PC-9 (cell line): Measurements from ENCODE around the gene CNPY3. TPM values are rescaled to one million over a fixed set of nuclear protein-coding genes. Genes with fewer than 3 reads are reported as not detected.

Experiments
- BruUV-seq: library from RNA; stranded (reverse); fragments of 400-500 nt; replicated peaks from 2 replicates; lab custom pipeline; 2021; lab: Mats Ljungman, UMichigan
- CTCF ChIA-PET: fragments of 300-600 bp; sonication (Branson Sonifier 250); formaldehyde crosslinking; loops from one replicate; lab custom pipeline; 2022; ENCODE audit warnings: antibody characterized with exemption; lab: Charles Lee
- POLR2A ChIA-PET: fragments of 300-600 bp; sonication (Branson Sonifier 250); formaldehyde crosslinking; loops from one replicate; lab custom pipeline; 2022; ENCODE audit warnings: antibody characterized with exemption; ENCODE audit not compliant: unreplicated experiment; lab: Charles Lee
- DNase-seq, 2 experiments: peaks; one replicate each; pipeline versions ENCODE4 v3.0.0 to v3.0.0-alpha.2; 2015 to 2022; ENCODE audit warnings: mixed read lengths in 1 of 2
- H2AFZ ChIP-seq: fragments of 200-600 bp; sonication (generic); 2 replicates; pipeline ENCODE4 v1.8.1; 2017; ENCODE audit warnings: antibody characterized with exemption
- H3F3A ChIP-seq: fragments of 200-600 bp; sonication (generic); 2 replicates; pipeline ENCODE4 v1.8.1; 2017; ENCODE audit warnings: antibody characterized with exemption, mild to moderate bottlenecking, low read depth; ENCODE audit not compliant: insufficient read depth
- H3K27ac ChIP-seq: fragments of 200-600 bp; sonication (generic); 2 replicates; pipeline ENCODE4 v1.6.1; 2016; ENCODE audit warnings: mixed run types
- H3K27me3 ChIP-seq: fragments of 200-600 bp; sonication (generic); 2 replicates; pipeline ENCODE4 v1.6.1; 2016; ENCODE audit warnings: low read depth, mixed run types; ENCODE audit not compliant: insufficient read depth
- H3K36me3 ChIP-seq: fragments of 200-600 bp; sonication (generic); 2 replicates; pipeline ENCODE4 v1.6.1; 2016; ENCODE audit warnings: low read depth, mixed run types
- H3K4me1 ChIP-seq: fragments of 200-600 bp; sonication (generic); replicated peaks from 2 replicates; pipeline ENCODE4 v1.6.1; 2016; ENCODE audit warnings: mixed run types; ENCODE audit not compliant: insufficient read depth
- H3K4me2 ChIP-seq: fragments of 200-600 bp; sonication (generic); 2 replicates; pipeline ENCODE4 v1.6.1; 2017; ENCODE audit warnings: mixed run types
- H3K4me3 ChIP-seq: fragments of 200-600 bp; sonication (generic); 2 replicates; pipeline ENCODE4 v1.6.1; 2016; ENCODE audit warnings: mixed run types
- H3K79me2 ChIP-seq: fragments of 200-600 bp; sonication (generic); 2 replicates; pipeline ENCODE4 v1.6.1; 2017; ENCODE audit warnings: low read depth, mixed run types
- H3K9me2 ChIP-seq: fragments of 200-600 bp; sonication (generic); 2 replicates; pipeline ENCODE4 v1.8.1; 2017; ENCODE audit warnings: mild to moderate bottlenecking; ENCODE audit not compliant: insufficient read depth
- H3K9me3 ChIP-seq: fragments of 200-600 bp; sonication (generic); 2 replicates; pipeline ENCODE4 v1.8.1; 2016; ENCODE audit warnings: low read depth; ENCODE audit not compliant: insufficient read depth
- H4K20me1 ChIP-seq: fragments of 200-600 bp; sonication (generic); 2 replicates; pipeline ENCODE4 v1.8.1; 2017; ENCODE audit not compliant: insufficient read depth
- CTCF ChIP-seq: fragments of 200-600 bp; sonication (generic); conservative IDR thresholded peaks from 2 replicates; pipeline ENCODE4 v1.6.1; 2017; ENCODE audit warnings: mixed run types, antibody characterized with exemption, mild to moderate bottlenecking, moderate library complexity
- EZH2 ChIP-seq: fragments of 200-600 bp; sonication (generic); IDR thresholded peaks from 2 replicates; pipeline ENCODE4 v1.8.0; 2017; ENCODE audit warnings: antibody characterized with exemption, low read depth
- intact Hi-C: fragments of 100-400 bp; cut with micrococcal nuclease; formaldehyde crosslinking; loops from one replicate; pipeline ENCODE4 v1.10.0; 2022; ENCODE audit not compliant: unreplicated experiment
- total RNA-seq: library from RNA; stranded (reverse); gene quantifications from 2 replicates; pipeline ENCODE4 v1.2.3, GENCODE V29; 2021

The CNPY3 gene
- total RNA-seq, 1 experiment from 2014 or later: 47.7 TPM

- H3F3A ChIP-seq: no peaks in the 10 kb centered on the region
- no peaks in the 10 kb centered on the region for H3K36me3 ChIP-seq
- ChIA-PET CTCF (no interaction called here), POLR2A (interaction anchor here (0.7 kb wide), 1 partner anchor 38 kb away, joined by 4 read pairs; no protein-coding TSS in a partner anchor)
- no peaks in the 10 kb centered on the region for H3K9me3 ChIP-seq
- intact Hi-C loops: no loop called here
- BruUV-seq: no TSS peak
- H3K9me2 ChIP-seq: no peaks in the 10 kb centered on the region
- DNase-seq: no peak
- no peak overlapping the region for H3K4me2 ChIP-seq
- TF ChIP-seq CTCF (no peak), EZH2 (no peak)
- no peaks in the 10 kb centered on the region for H4K20me1 ChIP-seq
- H3K27ac ChIP-seq: no peak overlapping the region
- no peak overlapping the region for H3K4me3 ChIP-seq
- H3K79me2 ChIP-seq: peaks cover 11% of the 10 kb centered on the region; the same call in 1 of the 2 replicates
- H3K27me3 ChIP-seq: no peaks in the 10 kb centered on the region
- H2AFZ ChIP-seq: no peak overlapping the region
- peaks cover 10% of the 10 kb centered on the region; the same call in 1 of the 2 replicates for H3K4me1 ChIP-seq
Measured at GRCh38 chr6:42987533-42988451, 58.5 kb downstream of the CNPY3 start.

DNA sequence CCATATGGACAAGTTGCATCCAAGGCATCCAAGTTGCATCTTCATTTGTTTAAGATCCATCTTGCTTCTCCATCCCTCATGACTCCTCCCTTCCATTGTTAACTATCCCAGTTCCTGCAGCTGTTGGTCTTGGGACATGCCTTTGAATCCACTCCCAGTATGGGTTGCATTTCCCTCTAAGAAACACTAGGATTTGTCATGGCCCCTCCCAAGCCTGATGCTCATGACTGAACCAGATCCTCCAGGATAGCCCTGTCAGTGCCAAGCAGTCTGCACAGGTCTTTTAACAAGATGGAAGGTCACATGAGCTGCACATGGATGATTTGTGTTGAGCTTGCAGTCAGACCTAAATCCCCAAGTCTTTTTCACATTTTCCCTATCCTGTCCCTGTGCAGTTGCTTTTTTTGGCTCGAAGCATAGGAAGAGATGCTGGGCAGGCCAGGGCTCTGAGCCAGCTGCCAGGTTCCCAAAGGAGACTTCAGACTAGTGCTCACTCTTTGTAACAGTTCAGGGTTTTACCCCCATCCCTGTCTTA lies 59.3 kb downstream of the CNPY3 start:
- H2AFZ ChIP-seq: no peak overlapping the region
- intact Hi-C loops: no loop called here
- DNase-seq: no peak
- no peaks in the 10 kb centered on the region for H3K9me3 ChIP-seq
- no peak overlapping the region for H3K4me2 ChIP-seq
- H3K9me2 ChIP-seq: no peaks in the 10 kb centered on the region
- peaks cover 7% of the 10 kb centered on the region; the same call in 1 of the 2 replicates for H3K4me1 ChIP-seq
- no peaks in the 10 kb centered on the region for H3K27me3 ChIP-seq
- no peaks in the 10 kb centered on the region for H4K20me1 ChIP-seq
- H3K4me3 ChIP-seq: no peak overlapping the region
- H3F3A ChIP-seq: no peaks in the 10 kb centered on the region
- CTCF ChIA-PET: no interaction called here
- TF ChIP-seq EZH2 (no peak), CTCF (no peak)
- no peaks in the 10 kb centered on the region for H3K36me3 ChIP-seq
- H3K27ac ChIP-seq: no peak overlapping the region
- peaks cover 11% of the 10 kb centered on the region; the same call in 1 of the 2 replicates for H3K79me2 ChIP-seq
- POLR2A ChIA-PET: no interaction called here
- BruUV-seq: no TSS peak

Other genes with a start within 250 kb of the CNPY3 start
- not detected in 2 replicates for gene PRPH2, start 206.9 kb upstream of the CNPY3 start, total RNA-seq
- gene TBCC, start 183.4 kb upstream of the CNPY3 start, total RNA-seq: 12.3 and 15.1 TPM in 2 replicates
- 8.5 and 12.9 TPM in 2 replicates for gene BICRAL, start 147.4 kb upstream of the CNPY3 start, total RNA-seq
- gene RPL7L1, start 49.9 kb upstream of the CNPY3 start, total RNA-seq: 84.1 and 87.1 TPM in 2 replicates
- gene PTCRA, start 13.4 kb upstream of the CNPY3 start, total RNA-seq: not detected in 2 replicates
- gene GNMT, start 31.3 kb downstream of the CNPY3 start, total RNA-seq: 0.57 TPM in 1 of 2 replicates, not detected in the other
- 25.9 and 31.3 TPM in 2 replicates for gene PEX6, start 49.7 kb downstream of the CNPY3 start, total RNA-seq
- gene PPP2R5D, start 55.1 kb downstream of the CNPY3 start, total RNA-seq: 42.9 and 53.7 TPM in 2 replicates
- 77.0 and 77.6 TPM in 2 replicates for gene MEA1, start 84.5 kb downstream of the CNPY3 start, total RNA-seq
- gene KLHDC3, start 84.8 kb downstream of the CNPY3 start, total RNA-seq: 104 and 122 TPM in 2 replicates
- gene RRP36, start 92.1 kb downstream of the CNPY3 start, total RNA-seq: 45.2 and 62.5 TPM in 2 replicates
- gene CUL7, start 124.4 kb downstream of the CNPY3 start, total RNA-seq: 22.8 and 32.4 TPM in 2 replicates
- 86.2 and 110 TPM in 2 replicates for gene MRPL2, start 130.0 kb downstream of the CNPY3 start, total RNA-seq
- gene KLC4, start 130.2 kb downstream of the CNPY3 start, total RNA-seq: 46.2 and 46.7 TPM in 2 replicates
- 106 and 110 TPM in 2 replicates for gene PTK7, start 146.8 kb downstream of the CNPY3 start, total RNA-seq
- 22.0 and 25.4 TPM in 2 replicates for gene SRF, start 241.8 kb downstream of the CNPY3 start, total RNA-seq